ENCODE results near the gene NTSR1.

DNA sequence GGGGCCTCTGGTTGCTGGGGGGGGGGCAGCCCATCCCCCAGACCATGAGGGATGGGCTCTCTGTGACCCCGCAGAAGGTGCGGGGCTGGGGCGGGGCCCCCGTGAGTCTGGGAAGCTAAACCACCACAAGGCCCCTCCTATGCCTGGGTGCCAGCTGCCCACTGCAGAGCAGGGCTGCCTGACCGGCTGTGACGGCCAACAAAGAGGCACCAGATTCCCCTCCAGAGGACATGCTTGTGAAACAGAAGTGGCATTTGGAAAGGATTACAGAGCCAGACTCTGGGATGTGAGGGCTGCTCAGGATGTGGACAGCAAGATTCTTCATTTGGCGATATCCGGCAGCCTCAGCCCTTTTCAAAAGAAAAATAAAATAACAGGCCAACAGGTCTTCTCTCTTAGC lies 16.5 kb upstream of the NTSR1 start:
- TF ChIP-seq, protein P1, sequence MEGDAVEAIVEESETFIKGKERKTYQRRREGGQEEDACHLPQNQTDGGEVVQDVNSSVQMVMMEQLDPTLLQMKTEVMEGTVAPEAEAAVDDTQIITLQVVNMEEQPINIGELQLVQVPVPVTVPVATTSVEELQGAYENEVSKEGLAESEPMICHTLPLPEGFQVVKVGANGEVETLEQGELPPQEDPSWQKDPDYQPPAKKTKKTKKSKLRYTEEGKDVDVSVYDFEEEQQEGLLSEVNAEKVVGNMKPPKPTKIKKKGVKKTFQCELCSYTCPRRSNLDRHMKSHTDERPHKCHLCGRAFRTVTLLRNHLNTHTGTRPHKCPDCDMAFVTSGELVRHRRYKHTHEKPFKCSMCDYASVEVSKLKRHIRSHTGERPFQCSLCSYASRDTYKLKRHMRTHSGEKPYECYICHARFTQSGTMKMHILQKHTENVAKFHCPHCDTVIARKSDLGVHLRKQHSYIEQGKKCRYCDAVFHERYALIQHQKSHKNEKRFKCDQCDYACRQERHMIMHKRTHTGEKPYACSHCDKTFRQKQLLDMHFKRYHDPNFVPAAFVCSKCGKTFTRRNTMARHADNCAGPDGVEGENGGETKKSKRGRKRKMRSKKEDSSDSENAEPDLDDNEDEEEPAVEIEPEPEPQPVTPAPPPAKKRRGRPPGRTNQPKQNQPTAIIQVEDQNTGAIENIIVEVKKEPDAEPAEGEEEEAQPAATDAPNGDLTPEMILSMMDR (conservative IDR thresholded peaks at IDR 0.05) = no peak
- no peak for TF ChIP-seq EZH2 (IDR thresholded peaks at IDR 0.05; ENCODE audit: low read depth)

All from PC-9 (cell line).